Metanephros (tissue), 1 donor: ENCODE results near the gene SMIM27. TPM values are rescaled to one million over a fixed set of nuclear protein-coding genes. Genes with fewer than 3 reads are reported as not detected.

Experiments used
- total RNA-seq: library from RNA; depleted of rRNA; stranded (reverse); fragments of >200 nt; gene quantifications from one replicate; pipeline ENCODE4 v1.2.3, GENCODE V29; 2014

Gene SMIM27, protein sequence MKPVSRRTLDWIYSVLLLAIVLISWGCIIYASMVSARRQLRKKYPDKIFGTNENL
- total RNA-seq = 12.8 TPM

DNA sequence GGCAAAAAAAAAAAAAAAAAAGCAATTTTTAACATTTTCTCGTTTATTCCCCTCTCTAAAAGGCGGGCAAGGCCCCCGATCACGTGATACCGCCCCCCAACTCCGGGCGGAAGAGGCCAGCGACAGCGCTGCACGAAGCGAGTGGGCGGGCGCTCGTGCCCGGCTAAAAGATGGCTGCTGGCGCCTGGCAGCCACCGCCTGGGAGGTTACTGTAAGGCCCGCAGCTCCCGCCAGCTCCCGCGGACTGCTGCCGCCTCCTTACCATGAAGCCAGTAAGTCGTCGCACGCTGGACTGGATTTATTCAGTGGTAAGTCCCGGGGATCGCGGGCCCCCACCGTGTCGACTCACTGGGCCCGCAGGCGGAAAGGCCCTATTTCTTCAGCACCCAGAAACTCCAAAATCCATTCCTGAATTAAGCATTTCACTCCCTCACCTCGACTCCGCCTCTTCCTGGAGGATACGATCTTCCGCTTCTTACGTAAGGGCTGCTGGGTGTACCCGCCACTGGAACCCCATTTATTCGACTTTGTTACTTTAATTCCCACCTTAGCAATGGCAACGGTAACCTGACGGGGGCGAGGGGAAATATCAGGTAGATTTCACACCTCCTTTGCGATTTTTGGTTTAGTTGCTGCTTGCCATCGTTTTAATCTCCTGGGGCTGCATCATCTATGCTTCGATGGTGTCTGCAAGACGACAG lies at the start of gene SMIM27, which contains the start of gene TOPORS:
TSS of gene SMIM27 (plus strand) at position 156 of the 701 bp plus-strand sequence. CDS start at position 264, 108 bp downstream.
TSS of gene TOPORS (minus strand) at position 415 of the 701 bp plus-strand sequence. CDS start at position 265, 150 bp downstream.

DNA sequence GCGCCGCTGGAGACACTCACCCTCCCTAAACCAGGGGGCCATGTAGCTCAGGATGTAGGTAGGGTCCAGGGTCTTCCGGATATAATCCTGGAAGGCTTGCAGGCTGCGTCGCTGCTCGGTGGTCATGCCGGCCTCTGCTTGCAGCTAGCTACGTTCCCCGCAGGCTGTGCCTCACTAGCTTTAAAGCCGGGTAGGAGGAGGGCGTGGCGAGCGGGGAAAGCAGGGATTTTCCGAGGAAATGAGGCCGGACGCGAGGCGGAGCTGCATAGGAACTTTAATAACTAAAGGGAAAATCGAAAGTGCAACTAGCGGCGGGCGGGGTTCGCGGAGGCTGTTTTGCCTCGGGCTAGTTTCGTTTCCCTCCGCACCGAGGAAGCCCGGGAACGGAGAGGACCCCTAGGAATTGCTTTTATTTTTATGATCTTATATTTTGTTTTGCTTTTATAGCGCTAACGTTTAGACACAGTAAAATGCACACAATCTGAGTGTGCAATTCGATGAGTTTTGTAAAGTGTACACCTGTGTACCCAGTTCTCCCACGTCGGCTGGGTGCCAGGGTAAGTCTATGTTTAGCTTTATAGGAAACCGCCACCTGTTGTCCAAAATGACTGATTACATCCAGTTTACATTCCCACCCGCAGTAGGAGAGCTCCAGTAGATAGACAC lies 26.0 kb upstream of the SMIM27 start, which contains the start of gene RIGI:
TSS of gene RIGI (minus strand) at position 156 of the 666 bp plus-strand sequence. CDS start at position 126, 30 bp downstream.

DNA sequence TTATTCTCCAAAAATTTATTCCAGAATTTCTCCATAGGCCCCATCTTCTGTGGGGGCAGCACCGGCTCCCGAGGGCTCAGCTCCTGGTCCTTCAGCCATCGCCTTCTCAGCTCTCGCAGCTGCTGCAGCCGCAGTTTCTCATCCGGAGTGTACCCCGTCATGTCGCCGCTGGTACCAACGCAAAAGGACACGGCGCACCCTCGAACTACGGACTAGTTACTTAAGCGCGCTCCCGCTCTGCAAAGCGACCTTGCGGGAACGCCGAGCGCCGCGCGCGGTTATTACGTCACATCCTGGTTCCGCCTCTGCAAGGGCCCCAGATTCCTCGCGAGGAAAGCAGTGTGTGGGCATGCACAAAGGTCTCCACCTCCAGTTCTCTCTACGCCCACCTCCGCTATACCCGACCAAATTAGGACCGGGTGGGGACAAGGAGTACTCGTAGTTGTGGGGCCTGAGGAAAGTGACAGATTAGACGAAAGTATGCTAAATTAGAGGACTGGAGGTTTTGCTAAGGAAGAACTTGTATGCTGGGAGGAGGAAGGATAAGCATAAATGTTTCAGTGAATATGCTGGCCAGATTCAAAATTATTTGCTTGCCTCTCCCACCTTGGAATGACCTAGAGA lies 20.9 kb downstream of the SMIM27 start, which contains the start of gene NDUFB6:
TSS of gene NDUFB6 (minus strand) at position 260 of the 624 bp plus-strand sequence. CDS start at position 161, 99 bp downstream.

Other genes starting within 250 kb of the SMIM27 start
- gene ACO1, start 167.7 kb upstream of the SMIM27 start, total RNA-seq = 21.5 TPM
- gene RIGI, start 26.1 kb upstream of the SMIM27 start, total RNA-seq = 11.2 TPM
- 23.2 TPM for gene TOPORS, start 259 bp downstream of the SMIM27 start, total RNA-seq
- gene NDUFB6, start 20.8 kb downstream of the SMIM27 start, total RNA-seq = 65.6 TPM
- gene TAF1L, start 83.3 kb downstream of the SMIM27 start, total RNA-seq = not detected
- 0.88 TPM for gene TMEM215, start 231.2 kb downstream of the SMIM27 start, total RNA-seq